Posterior vena cava (tissue), 2 donors: Measurements from ENCODE around the gene MAP3K10. TPM values are rescaled to one million over a fixed set of nuclear protein-coding genes. Genes with fewer than 3 reads are reported as not detected.
"Not testable (repeated sequence)": the region's sequence is repeated elsewhere in the genome, so short reads cannot be mapped to it uniquely, and the experiment has no call there.

Source experiments
- DNase-seq: peaks from one replicate; pipeline ENCODE4 v3.0.0-alpha.2; 2020; ENCODE audit warnings: low spot score
- intact Hi-C, 2 donors: fragments of 100-400 bp; cut with DNase I; formaldehyde crosslinking; loops; one replicate each; pipeline versions ENCODE4 v1.14.1 to v1.14.2; 2022 to 2023
- long read RNA-seq, 2 donors: library from polyadenylated mRNA; unstranded; transcript quantifications; one replicate each; pipeline ENCODE4 v2.0.0, GENCODE V29; 2020 to 2021
- total RNA-seq, 2 donors: library from RNA; stranded (reverse); fragmentation: NEBNext Ultra II Directional; extraction: Animal tissue kit (Norgen Biotek cat#: 25700); gene quantifications; one replicate each; pipeline ENCODE4 v1.2.1, GENCODE V29; 2021
- donor health status: DM: yes; HTN: yes; CAD: no.
- donor health status: DM: yes; HTN: yes; CAD: no.

The MAP3K10 gene
- total RNA-seq, result 10 to 100 TPM; 16.9 to 21.5 TPM
- long read RNA-seq, donor 1, partial matches to known transcripts, result 1 of 1 reads
- long read RNA-seq, donor 1, other reads (novel, unspliced or antisense), result 0 of 1 reads
- long read RNA-seq, donor 2, partial matches to known transcripts, result 1 of 3 reads
- long read RNA-seq, donor 2, other reads (novel, unspliced or antisense), result 2 of 3 reads

GRCh38 chr19:40190891-40191835 lies at the start of gene MAP3K10:
MAP3K10 (plus strand) TSS chr19:40191426; CDS start chr19:40192032, 606 bp downstream.
- DNase-seq, result peak; percentile 94
- intact Hi-C loops, result no loop called here

- intact Hi-C loops, result no loop called here
- DNase-seq, result no peak
Measured at GRCh38 chr19:40141551-40141950, 49.7 kb upstream of the MAP3K10 start.

- intact Hi-C loops, result no loop called here
- no peak for DNase-seq
Measured at GRCh38 chr19:40143612-40144011, 47.6 kb upstream of the MAP3K10 start.

GRCh38 chr19:40144151-40144550 lies 47.1 kb upstream of the MAP3K10 start:
- no peak for DNase-seq
- intact Hi-C loops, result no loop called here

GRCh38 chr19:40144947-40145748 lies 46.1 kb upstream of the MAP3K10 start:
- intact Hi-C loops, result no loop called here

GRCh38 chr19:40145749-40146029 lies 45.5 kb upstream of the MAP3K10 start:
- DNase-seq, intact Hi-C loops: not testable (repeated sequence)

More at GRCh38 chr19:40144947-40145748, 46.1 kb upstream of the MAP3K10 start:
- DNase-seq, result no peak

- peak; percentile 8 for DNase-seq
- intact Hi-C loops, result no loop called here
Measured at GRCh38 chr19:40147338-40147692, 43.9 kb upstream of the MAP3K10 start.

GRCh38 chr19:40147693-40148347 lies 43.4 kb upstream of the MAP3K10 start:
- intact Hi-C loops, result no loop called here
- peak; percentile 65 for DNase-seq

- intact Hi-C loops, result no loop called here
- no peak for DNase-seq
Measured at GRCh38 chr19:40149501-40149900, 41.7 kb upstream of the MAP3K10 start.

- intact Hi-C loops, result no loop called here
- DNase-seq, result no peak
Measured at GRCh38 chr19:40150170-40150569, 41.1 kb upstream of the MAP3K10 start.

GRCh38 chr19:40154121-40154680 lies 37.0 kb upstream of the MAP3K10 start:
- intact Hi-C loops, result no loop called here

GRCh38 chr19:40155749-40156265 lies 35.4 kb upstream of the MAP3K10 start:
- intact Hi-C loops, result no loop called here
- no peak for DNase-seq

More at GRCh38 chr19:40154121-40154680, 37.0 kb upstream of the MAP3K10 start:
- no peak for DNase-seq

- intact Hi-C loops, result no loop called here
- no peak for DNase-seq
Measured at GRCh38 chr19:40157059-40157458, 34.2 kb upstream of the MAP3K10 start.

- intact Hi-C loops, result no loop called here
- no peak for DNase-seq
Measured at GRCh38 chr19:40159744-40160143, 31.5 kb upstream of the MAP3K10 start.

GRCh38 chr19:40162104-40162503 lies 29.1 kb upstream of the MAP3K10 start:
- no peak for DNase-seq
- intact Hi-C loops, result no loop called here

- intact Hi-C loops, result no loop called here
- no peak for DNase-seq
Measured at GRCh38 chr19:40163541-40164129, 27.6 kb upstream of the MAP3K10 start.

- intact Hi-C loops, result no loop called here
- DNase-seq, result no peak
Measured at GRCh38 chr19:40165362-40165937, 25.8 kb upstream of the MAP3K10 start.
